Aorta (tissue), 5 donors: ENCODE results near the gene ALG9. TPM values are rescaled to one million over a fixed set of nuclear protein-coding genes. Genes with fewer than 3 reads are reported as not detected.
A peak's percentile ranks its signal among the peaks of the same experiment; 100 is the strongest.
"Not testable (repeated sequence)": the region's sequence is repeated elsewhere in the genome, so short reads cannot be mapped to it uniquely, and the experiment has no call there.

Experiments used
- ATAC-seq: fragments of 200-7000 bp; cut with Tn5 transposase; one replicate; pipeline ENCODE4 v1.9.1; 2022; ENCODE audit warnings: moderate library complexity; ENCODE audit not compliant: low FRiP score
- DNase-seq, 2 donors: peaks; one replicate each; pipeline ENCODE4 v3.0.0-alpha.2; 2020
- H3K27ac ChIP-seq, 2 donors: one replicate each; pipeline ENCODE4 v1.5.1; 2013; ENCODE audit warnings: low read length in 2 of 2, mild to moderate bottlenecking in 2 of 2, moderate library complexity in 2 of 2, control low read depth in 1 of 2, inconsistent platforms in 1 of 2, low read depth in 1 of 2
- H3K27me3 ChIP-seq, 2 donors: one replicate each; pipeline ENCODE4 v1.6.1; 2013; ENCODE audit warnings: control low read depth in 1 of 2, low read length in 1 of 2, mild to moderate bottlenecking in 1 of 2, moderate library complexity in 1 of 2; ENCODE audit not compliant: insufficient read depth in 2 of 2, control insufficient read depth in 1 of 2
- H3K36me3 ChIP-seq, 2 donors: one replicate each; pipeline ENCODE4 v1.6.1; 2013; ENCODE audit warnings: control low read depth in 1 of 2, low read length in 1 of 2, mild to moderate bottlenecking in 1 of 2; ENCODE audit not compliant: insufficient read depth in 2 of 2, control insufficient read depth in 1 of 2
- H3K4me1 ChIP-seq, 2 donors: one replicate each; pipeline ENCODE4 v1.6.1; 2013; ENCODE audit warnings: low read length in 2 of 2, control low read depth in 1 of 2, mild to moderate bottlenecking in 1 of 2, moderate library complexity in 1 of 2; ENCODE audit not compliant: insufficient read depth in 2 of 2, control insufficient read depth in 1 of 2
- H3K4me3 ChIP-seq, 2 donors: one replicate each; pipeline ENCODE4 v1.5.1; 2013; ENCODE audit warnings: low read length in 2 of 2, control low read depth in 1 of 2, mild to moderate bottlenecking in 1 of 2
- H3K9me3 ChIP-seq: one replicate; pipeline ENCODE4 v1.6.1; 2013; ENCODE audit warnings: mild to moderate bottlenecking, low read length; ENCODE audit not compliant: control insufficient read depth
- WGBS, 2 donors: extraction: QIAGEN DNeasy Blood & Tissue Kit; methylation state at CpG; one replicate each; pipeline ENCODE4 v1.1.7; 2013; 5-methylcytosine and 5-hydroxymethylcytosine counted together
- intact Hi-C, 2 donors: fragments of 100-400 bp; cut with DNase I; formaldehyde crosslinking; loops; one replicate each; pipeline versions ENCODE4 v1.14.2 to v1.15.0; 2022
- polyA plus RNA-seq, 2 donors: library from polyadenylated mRNA; stranded (reverse); fragments of 200-250 nt; gene quantifications; one replicate each; pipeline ENCODE4 v1.2.3, GENCODE V29; 2013
- total RNA-seq, 2 donors: library from RNA; stranded (reverse); fragmentation: NEBNext Ultra II Directional; extraction: Animal tissue kit (Norgen Biotek cat#: 25700); gene quantifications; one replicate each; pipeline ENCODE4 v1.2.1, GENCODE V29; 2021
- donor health status: healthy with polysubstance abuse.
- donor health status: Bipolar disorder and iron deficiency.
- donor health status: DM: no; HTN: no; CAD: no.
- donor health status: DM: no; HTN: no; CAD: no.
- donor health status: DM: yes; HTN: yes; CAD: no.

The ALG9 gene
- total and polyA plus RNA-seq, 4 donors = 6.4 to 31.0 (median 26.4) TPM

GRCh38 chr11:111905411-111905810, 34.0 kb upstream of the ALG9 start:
- intact Hi-C loops = no loop called here
- no peak for ATAC-seq

GRCh38 chr11:111886844-111887243, 15.5 kb upstream of the ALG9 start:
- ATAC-seq = no peak
- Histone ChIP-seq H3K27ac (no peak overlapping the region), H3K4me1 (no peaks in the 10 kb centered on the region), H3K4me3 (no peak overlapping the region), H3K36me3 (no peaks in the 10 kb centered on the region), H3K27me3 (no peaks in the 10 kb centered on the region), H3K9me3 (no peaks in the 10 kb centered on the region)
- WGBS, 2 donors = 86 to 88% methylated on average over 2 of the region's 2 CpGs
- intact Hi-C loops = no loop called here
- DNase-seq = no peak

More at GRCh38 chr11:111905411-111905810, 34.0 kb upstream of the ALG9 start:
- 14 to 24% methylated on average over 2 of the region's 2 CpGs for WGBS, 2 donors
- no peak for DNase-seq
- H3K36me3 ChIP-seq = peaks cover 0 to 3% of the 10 kb centered on the region in 2 donors
- no peaks in the 10 kb centered on the region for H3K9me3 ChIP-seq
- H3K27ac ChIP-seq = no peak overlapping the region
- H3K4me3 ChIP-seq = no peak overlapping the region
- no peaks in the 10 kb centered on the region for H3K4me1 ChIP-seq
- no peaks in the 10 kb centered on the region for H3K27me3 ChIP-seq

DNA sequence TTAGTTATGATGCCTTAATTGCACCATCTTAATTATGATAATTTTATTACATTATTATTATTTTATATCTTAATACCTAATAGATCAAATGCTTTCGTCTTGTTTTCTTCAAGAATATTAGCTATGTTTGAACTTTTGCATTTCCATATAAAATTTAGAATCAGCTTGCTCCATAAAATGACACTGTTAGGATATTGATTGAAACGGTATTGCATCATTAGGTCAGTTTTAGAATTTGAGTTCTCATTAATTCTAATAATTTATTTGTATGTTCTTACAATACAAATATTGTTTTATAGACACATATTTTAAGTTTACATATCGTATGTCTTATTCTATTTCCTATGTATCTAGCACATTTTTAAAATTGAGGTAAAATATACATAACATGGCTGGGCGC, 14.7 kb upstream of the ALG9 start:
- no peak for ATAC-seq
- 77 to 92% methylated on average over 4 of the region's 4 CpGs for WGBS, 2 donors

DNA sequence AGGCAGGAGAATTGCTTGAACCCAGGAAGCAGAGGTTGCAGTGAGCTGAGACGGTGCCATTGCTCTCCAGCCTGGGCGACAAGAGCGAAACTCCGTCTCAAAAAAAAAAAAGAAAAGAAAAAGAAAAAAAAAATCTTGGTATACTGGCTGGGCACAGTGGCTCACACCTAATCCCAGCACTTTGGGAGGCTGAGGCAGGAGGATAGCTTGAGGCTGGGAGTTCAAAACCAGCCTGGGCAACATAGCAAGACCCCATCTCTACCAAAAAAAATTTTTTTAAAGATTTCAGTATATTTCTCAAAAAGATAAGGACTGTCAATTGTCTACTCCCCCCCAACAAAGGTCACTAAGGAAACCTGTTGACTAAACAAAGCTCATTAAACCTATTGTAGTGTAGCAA, 13.7 kb upstream of the ALG9 start:
- WGBS, 2 donors = 67 to 94% methylated on average over 4 of the region's 4 CpGs

More for the DNA sequence above, 14.7 kb upstream of the ALG9 start:
- Histone ChIP-seq H3K9me3 (no peaks in the 10 kb centered on the region), H3K36me3 (no peaks in the 10 kb centered on the region), H3K27ac (no peak overlapping the region), H3K4me3 (no peak overlapping the region), H3K4me1 (no peaks in the 10 kb centered on the region), H3K27me3 (no peaks in the 10 kb centered on the region)
- intact Hi-C loops = no loop called here
- no peak for DNase-seq

DNA sequence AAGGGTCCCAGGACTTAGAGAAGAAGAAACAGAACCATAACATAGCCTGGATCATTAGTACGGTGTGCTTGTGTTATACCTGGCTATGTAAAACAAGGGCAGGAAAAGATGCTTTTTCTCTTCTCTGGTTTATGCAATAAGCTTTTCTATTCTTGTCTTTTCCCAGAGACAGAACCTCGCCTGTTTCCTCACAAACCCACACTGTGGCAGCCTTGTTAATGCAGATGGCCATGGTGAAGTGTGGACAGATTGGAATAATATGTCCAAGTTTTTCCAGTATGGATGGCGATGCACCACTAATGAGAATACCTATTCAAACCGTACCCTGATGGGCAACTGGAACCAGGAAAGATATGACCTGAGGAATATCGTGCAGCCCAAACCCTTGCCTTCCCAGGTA, 10.8 kb upstream of the ALG9 start:
- DNase-seq = no peak
- 85% methylated on average over 5 of the region's 5 CpGs for WGBS, 2 donors
- no peak for ATAC-seq
- Histone ChIP-seq H3K27me3 (no peaks in the 10 kb centered on the region), H3K27ac (no peak overlapping the region), H3K4me1 (peaks cover 0 to 5% of the 10 kb centered on the region in 2 donors), H3K9me3 (no peaks in the 10 kb centered on the region), H3K36me3 (no peaks in the 10 kb centered on the region), H3K4me3 (no peak overlapping the region)
- intact Hi-C loops = no loop called here

More for the DNA sequence above, 13.7 kb upstream of the ALG9 start:
- ATAC-seq, H3K27me3 ChIP-seq, intact Hi-C loops, H3K27ac ChIP-seq, H3K4me1 ChIP-seq, DNase-seq, H3K4me3 ChIP-seq, H3K36me3 ChIP-seq, H3K9me3 ChIP-seq: not testable (repeated sequence)

- peak overlapping the region; percentile 0 to 42 for H3K4me3 ChIP-seq
- H3K27me3 ChIP-seq = no peaks in the 10 kb centered on the region
- H3K27ac ChIP-seq = peak overlapping the region; percentile 31 to 81
- ATAC-seq (no peak), DNase-seq (no peak)
- WGBS, 2 donors = 40 to 42% methylated on average over 6 of the region's 6 CpGs
- intact Hi-C loops = loop anchor here (1.0 to 10.0 kb wide), 7 partner anchors 32 to 195 kb away; partner anchors contain the start of genes NKAPD1 (in 2 of the 2), PIH1D2 (in 2 of the 2), CRYAB (in 1 of the 2) and HSPB2 (in 1 of the 2)
- no peaks in the 10 kb centered on the region for H3K9me3 ChIP-seq
- H3K36me3 ChIP-seq = no peaks in the 10 kb centered on the region
- peaks cover 0 to 5% of the 10 kb centered on the region in 2 donors for H3K4me1 ChIP-seq
Observed at GRCh38 chr11:111879637-111879960, 8.2 kb upstream of the ALG9 start.

DNA sequence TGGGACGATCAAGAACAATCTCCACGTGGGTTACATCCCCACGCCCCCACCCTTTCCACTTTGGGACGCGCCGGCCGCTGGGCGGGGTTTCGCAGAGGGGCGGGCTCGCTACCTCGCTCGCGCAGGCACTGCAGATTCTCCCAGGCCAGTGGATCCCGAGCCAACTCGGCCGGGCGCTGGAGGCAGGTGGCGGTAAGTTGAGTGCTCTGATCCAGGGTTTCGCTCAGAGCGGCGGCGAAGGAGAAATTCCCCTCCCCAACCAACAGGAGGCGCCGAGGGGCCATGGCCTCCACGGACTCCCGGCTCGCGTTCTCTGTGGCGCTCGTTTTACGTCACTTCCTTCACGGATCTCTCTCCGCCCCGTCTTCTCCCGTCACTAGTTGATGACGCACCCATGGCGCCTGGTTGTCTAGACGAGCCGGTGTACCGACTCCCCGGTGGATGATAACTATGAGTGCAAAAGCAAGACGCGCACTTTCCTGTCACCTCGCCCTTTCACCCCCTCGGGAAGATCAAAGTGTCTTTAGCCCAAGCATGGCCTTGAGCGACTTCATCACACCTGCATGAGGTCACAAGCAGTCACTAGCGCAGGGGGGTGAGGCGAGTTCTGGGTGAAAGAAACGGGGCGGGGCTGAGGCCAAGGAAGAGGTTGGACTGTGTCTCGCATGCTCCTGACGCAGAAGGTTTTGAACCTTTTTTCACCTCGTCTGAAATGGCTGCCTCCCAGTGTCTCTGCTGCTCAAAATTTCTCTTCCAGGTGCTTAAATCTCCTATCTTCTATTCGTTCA, 7.7 kb upstream of the ALG9 start, which contains the start of the genes CFAP68 and FDXACB1:
TSS of gene CFAP68 (plus strand) at position 693 of the 788 bp plus-strand sequence. CDS start at position 713, 20 bp downstream.
TSS of gene FDXACB1 (minus strand) at position 317 of the 788 bp plus-strand sequence. CDS start at position 284, 33 bp downstream.
- intact Hi-C loops = loop anchor here (1.0 to 10.0 kb wide), 7 partner anchors 32 to 196 kb away; partner anchors contain the start of genes NKAPD1 (in 2 of the 2), PIH1D2 (in 2 of the 2), CRYAB (in 1 of the 2) and HSPB2 (in 1 of the 2)
- no peaks in the 10 kb centered on the region for H3K9me3 ChIP-seq
- ATAC-seq (peak; percentile 99), DNase-seq (peak; percentile 98)
- no peaks in the 10 kb centered on the region for H3K27me3 ChIP-seq
- H3K27ac ChIP-seq = peak within 1 kb of the TSS; percentile 31 to 81
- no peaks in the 10 kb centered on the region for H3K36me3 ChIP-seq
- WGBS, 2 donors = 0% methylated on average over 55 of the region's 55 CpGs
- peaks cover 0 to 5% of the 10 kb centered on the region in 2 donors for H3K4me1 ChIP-seq
- H3K4me3 ChIP-seq = peak within 1 kb of the TSS; percentile 49 to 67

DNA sequence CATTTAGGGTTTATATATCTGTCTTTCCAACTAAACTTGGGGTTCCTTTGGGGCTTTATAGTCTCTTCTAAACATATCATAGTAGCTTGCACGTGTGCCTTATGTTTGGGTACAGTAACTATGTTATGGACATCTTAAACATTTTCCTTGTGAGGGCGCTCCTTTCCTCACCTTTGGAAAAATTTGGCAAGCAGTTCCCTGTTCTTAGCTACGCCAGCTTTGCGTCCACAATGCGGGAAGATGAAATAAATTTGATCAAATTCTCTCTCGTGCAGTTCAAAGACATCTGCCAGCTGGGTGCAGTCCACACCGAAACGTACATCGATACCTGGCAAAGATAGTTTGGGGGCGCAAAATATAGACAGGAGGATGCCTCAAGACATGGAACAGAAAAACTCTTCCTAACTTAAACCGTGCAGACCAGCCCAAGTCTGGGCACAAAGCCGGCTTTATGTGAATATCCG, 7.0 kb upstream of the ALG9 start:
- Histone ChIP-seq H3K27me3 (no peaks in the 10 kb centered on the region), H3K9me3 (no peaks in the 10 kb centered on the region), H3K4me1 (peaks cover 0 to 5% of the 10 kb centered on the region in 2 donors), H3K27ac (peak overlapping the region in 1 of 2 donors; percentile 31), H3K4me3 (peak overlapping the region; percentile 49 to 67), H3K36me3 (no peaks in the 10 kb centered on the region)
- DNase-seq (no peak), ATAC-seq (no peak)
- intact Hi-C loops = loop anchor here (2.0 to 10.0 kb wide), 4 partner anchors 34 to 196 kb away; partner anchors contain the start of genes NKAPD1 (in 2 of the 2), PIH1D2 (in 2 of the 2) and HSPB2 (in 1 of the 2)
- 0% methylated on average over 13 of the region's 13 CpGs for WGBS, 2 donors
